ENCODE results near the gene SUCLG1.
"Not testable (repeated sequence)": the region's sequence is repeated elsewhere in the genome, so short reads cannot be mapped to it uniquely, and the experiment has no call there.

The SUCLG1 gene

GRCh38 chr2:84481702-84482101 is 22.6 kb upstream of the SUCLG1 start:
- Mint-ChIP-seq H3K27me3 (peaks cover 1% of the 10 kb centered on the region), H3K4me3 (no peak overlapping the region), H3K36me3 (ENCODE audit: low read depth) (no peaks in the 10 kb centered on the region), H3K27ac (peak overlapping the region; percentile 11), H3K4me1 (peaks cover 17% of the 10 kb centered on the region), H3K9me3 (peaks cover 8% of the 10 kb centered on the region)
- ATAC-seq (peak; percentile 93), DNase-seq (peak; percentile 9)

- Mint-ChIP-seq H3K9me3 (peaks cover 13% of the 10 kb centered on the region), H3K4me3 (no peak overlapping the region), H3K36me3 (ENCODE audit: low read depth) (no peaks in the 10 kb centered on the region), H3K4me1 (peaks cover 17% of the 10 kb centered on the region), H3K27ac (no peak overlapping the region), H3K27me3 (no peaks in the 10 kb centered on the region)
- DNase-seq (no peak), ATAC-seq (no peak)
These were observed 19.8 kb upstream of the SUCLG1 start for GRCh38 chr2:84478867-84479266.

- Mint-ChIP-seq H3K9me3 (peaks cover 13% of the 10 kb centered on the region), H3K36me3 (ENCODE audit: low read depth) (no peaks in the 10 kb centered on the region), H3K4me3 (no peak overlapping the region), H3K27me3 (no peaks in the 10 kb centered on the region), H3K4me1 (peaks cover 17% of the 10 kb centered on the region), H3K27ac (no peak overlapping the region)
- DNase-seq, result no peak
- no peak for ATAC-seq
These were observed 18.8 kb upstream of the SUCLG1 start for GRCh38 chr2:84477886-84478285.

- Mint-ChIP-seq H3K27ac (no peak overlapping the region), H3K27me3 (no peaks in the 10 kb centered on the region), H3K4me3 (no peak overlapping the region), H3K9me3 (peaks cover 16% of the 10 kb centered on the region), H3K36me3 (ENCODE audit: low read depth) (no peaks in the 10 kb centered on the region), H3K4me1 (no peaks in the 10 kb centered on the region)
- no peak for ATAC-seq
- DNase-seq, result no peak
These were observed 15.1 kb upstream of the SUCLG1 start for GRCh38 chr2:84474176-84474575.

- no peak overlapping the region for H3K27ac Mint-ChIP-seq
- ATAC-seq, result no peak
These were observed 13.9 kb upstream of the SUCLG1 start for GRCh38 chr2:84472856-84473565.

GRCh38 chr2:84472423-84472822 is 13.3 kb upstream of the SUCLG1 start:
- peaks cover 13% of the 10 kb centered on the region for H3K9me3 Mint-ChIP-seq
- H3K36me3 Mint-ChIP-seq (ENCODE audit: low read depth); H3K4me1 Mint-ChIP-seq; DNase-seq; H3K27me3 Mint-ChIP-seq; ATAC-seq; H3K27ac Mint-ChIP-seq; H3K4me3 Mint-ChIP-seq: not testable (repeated sequence)

More at GRCh38 chr2:84472856-84473565, 13.9 kb upstream of the SUCLG1 start:
- H3K4me1 Mint-ChIP-seq, result no peaks in the 10 kb centered on the region
- no peaks in the 10 kb centered on the region for H3K27me3 Mint-ChIP-seq
- no peak overlapping the region for H3K4me3 Mint-ChIP-seq
- H3K9me3 Mint-ChIP-seq, result peaks cover 16% of the 10 kb centered on the region
- no peak for DNase-seq
- peaks cover 2% of the 10 kb centered on the region for H3K36me3 Mint-ChIP-seq (ENCODE audit: low read depth)

GRCh38 chr2:84467389-84467788 is 8.3 kb upstream of the SUCLG1 start:
- Mint-ChIP-seq H3K27me3 (no peaks in the 10 kb centered on the region), H3K36me3 (ENCODE audit: low read depth) (peaks cover 4% of the 10 kb centered on the region), H3K27ac (no peak overlapping the region), H3K4me1 (no peaks in the 10 kb centered on the region), H3K4me3 (no peak overlapping the region), H3K9me3 (peaks cover 15% of the 10 kb centered on the region)
- ATAC-seq, result no peak
- DNase-seq, result no peak

- H3K9me3 Mint-ChIP-seq, result peaks cover 4% of the 10 kb centered on the region
- no peaks in the 10 kb centered on the region for H3K27me3 Mint-ChIP-seq
- ATAC-seq (no peak), DNase-seq (no peak)
- no peak overlapping the region for H3K4me3 Mint-ChIP-seq
- peaks cover 36% of the 10 kb centered on the region for H3K4me1 Mint-ChIP-seq
- no peak overlapping the region for H3K27ac Mint-ChIP-seq
- peaks cover 3% of the 10 kb centered on the region for H3K36me3 Mint-ChIP-seq (ENCODE audit: low read depth)
These were observed 2.2 kb upstream of the SUCLG1 start for GRCh38 chr2:84461310-84461709.

GRCh38 chr2:84460670-84461069 is 1.6 kb upstream of the SUCLG1 start:
- H3K9me3 Mint-ChIP-seq, result peaks cover 4% of the 10 kb centered on the region
- no peak for ATAC-seq
- peaks cover 42% of the 10 kb centered on the region for H3K4me1 Mint-ChIP-seq
- no peak for DNase-seq
- no peak overlapping the region for H3K27ac Mint-ChIP-seq
- peaks cover 7% of the 10 kb centered on the region for H3K36me3 Mint-ChIP-seq (ENCODE audit: low read depth)
- H3K4me3 Mint-ChIP-seq, result no peak overlapping the region
- H3K27me3 Mint-ChIP-seq, result no peaks in the 10 kb centered on the region

GRCh38 chr2:84459944-84460429 is 907 bp upstream of the SUCLG1 start:
- peaks cover 42% of the 10 kb centered on the region for H3K4me1 Mint-ChIP-seq
- DNase-seq (no peak), ATAC-seq (no peak)
- H3K36me3 Mint-ChIP-seq (ENCODE audit: low read depth), result peaks cover 9% of the 10 kb centered on the region
- H3K27ac Mint-ChIP-seq, result peak overlapping the region; percentile 100
- H3K27me3 Mint-ChIP-seq, result no peaks in the 10 kb centered on the region
- H3K9me3 Mint-ChIP-seq, result peaks cover 3% of the 10 kb centered on the region
- peak overlapping the region; percentile 93 for H3K4me3 Mint-ChIP-seq

GRCh38 chr2:84458551-84459017 is 496 bp downstream of the SUCLG1 start:
- ATAC-seq, result peak; percentile 16
- Mint-ChIP-seq H3K9me3 (no peaks in the 10 kb centered on the region), H3K4me1 (peaks cover 49% of the 10 kb centered on the region), H3K27ac (peak overlapping the region; percentile 100), H3K36me3 (ENCODE audit: low read depth) (peaks cover 11% of the 10 kb centered on the region), H3K27me3 (no peaks in the 10 kb centered on the region), H3K4me3 (peak overlapping the region; percentile 93)
- peak; percentile 24 for DNase-seq

- ATAC-seq (no peak), DNase-seq (no peak)
- no peaks in the 10 kb centered on the region for H3K9me3 Mint-ChIP-seq
- H3K4me3 Mint-ChIP-seq, result peak overlapping the region; percentile 93
- no peak overlapping the region for H3K27ac Mint-ChIP-seq
- no peaks in the 10 kb centered on the region for H3K27me3 Mint-ChIP-seq
- peaks cover 11% of the 10 kb centered on the region for H3K36me3 Mint-ChIP-seq (ENCODE audit: low read depth)
- H3K4me1 Mint-ChIP-seq, result peaks cover 54% of the 10 kb centered on the region
These were observed 1.4 kb downstream of the SUCLG1 start for GRCh38 chr2:84457686-84458085.

GRCh38 chr2:84456156-84456555 is 2.9 kb downstream of the SUCLG1 start:
- peaks cover 64% of the 10 kb centered on the region for H3K4me1 Mint-ChIP-seq

GRCh38 chr2:84454581-84454980 is 4.5 kb downstream of the SUCLG1 start:
- Mint-ChIP-seq H3K9me3 (no peaks in the 10 kb centered on the region), H3K4me1 (peaks cover 70% of the 10 kb centered on the region), H3K27ac (peak overlapping the region; percentile 19), H3K4me3 (no peak overlapping the region), H3K36me3 (ENCODE audit: low read depth) (peaks cover 11% of the 10 kb centered on the region), H3K27me3 (no peaks in the 10 kb centered on the region)
- ATAC-seq (no peak), DNase-seq (no peak)

More at GRCh38 chr2:84456156-84456555, 2.9 kb downstream of the SUCLG1 start:
- Mint-ChIP-seq H3K36me3 (ENCODE audit: low read depth) (peaks cover 11% of the 10 kb centered on the region), H3K4me3 (no peak overlapping the region), H3K27me3 (no peaks in the 10 kb centered on the region), H3K9me3 (no peaks in the 10 kb centered on the region), H3K27ac (no peak overlapping the region)
- ATAC-seq (no peak), DNase-seq (no peak)

- no peak overlapping the region for H3K27ac Mint-ChIP-seq
- no peak overlapping the region for H3K4me3 Mint-ChIP-seq
- H3K9me3 Mint-ChIP-seq, result no peaks in the 10 kb centered on the region
- H3K4me1 Mint-ChIP-seq, result peaks cover 55% of the 10 kb centered on the region
- DNase-seq, result no peak
- peaks cover 15% of the 10 kb centered on the region for H3K36me3 Mint-ChIP-seq (ENCODE audit: low read depth)
- H3K27me3 Mint-ChIP-seq, result no peaks in the 10 kb centered on the region
- ATAC-seq, result no peak
These were observed 6.5 kb downstream of the SUCLG1 start for GRCh38 chr2:84452624-84453023.

Data from activated naive CD8-positive, alpha-beta T cell treated with anti-CD3 and anti-CD28 coated beads, Interleukin-2, amount 50 U/mL, for 24 hours (primary cell).